ENCODE measurements around the gene SEMA3F. TPM values are rescaled to one million over a fixed set of nuclear protein-coding genes. Genes with fewer than 3 reads are reported as not detected.

The SEMA3F gene
- polyA plus RNA-seq, 1 donor, result 69.8 TPM

- DNase-seq, result no peak
These were observed 38.2 kb downstream of the SEMA3F start for GRCh38 chr3:50193286-50193685.

- no peak for DNase-seq
These were observed 38.6 kb downstream of the SEMA3F start for GRCh38 chr3:50193746-50194127.

- peak; percentile 58 for DNase-seq
These were observed 39.2 kb downstream of the SEMA3F start for GRCh38 chr3:50194128-50194902.

- DNase-seq, result no peak
These were observed 39.9 kb downstream of the SEMA3F start for GRCh38 chr3:50194903-50195500.

GRCh38 chr3:50195501-50196252, 40.6 kb downstream of the SEMA3F start:
- no peak for DNase-seq

- no peak for DNase-seq
These were observed 41.2 kb downstream of the SEMA3F start for GRCh38 chr3:50196253-50196801.

- no peak for DNase-seq
These were observed 46.6 kb downstream of the SEMA3F start for GRCh38 chr3:50201573-50202315.

GRCh38 chr3:50202353-50203112, 47.4 kb downstream of the SEMA3F start:
- DNase-seq, result no peak

GRCh38 chr3:50203113-50203808, 48.1 kb downstream of the SEMA3F start:
- no peak for DNase-seq

GRCh38 chr3:50203809-50204803, 49.0 kb downstream of the SEMA3F start:
- DNase-seq, result no peak

GRCh38 chr3:50204804-50205412, 49.8 kb downstream of the SEMA3F start, which contains the start of gene SLC38A3:
Gene SLC38A3, plus strand, starts transcription at chr3:50205271. Its CDS starts 8,929 bp downstream, at chr3:50214200.
- no peak for DNase-seq

GRCh38 chr3:50205413-50206276, 50.5 kb downstream of the SEMA3F start:
- DNase-seq, result no peak

GRCh38 chr3:50207359-50208042, 52.4 kb downstream of the SEMA3F start:
- DNase-seq, result no peak

- no peak for DNase-seq
These were observed 53.7 kb downstream of the SEMA3F start for GRCh38 chr3:50208677-50209344.

GRCh38 chr3:50210176-50210509, 55.0 kb downstream of the SEMA3F start:
- DNase-seq, result no peak

GRCh38 chr3:50210510-50211367, 55.6 kb downstream of the SEMA3F start:
- no peak for DNase-seq
